ENCODE data around the gene DNAJC4.

Gene DNAJC4

DNA sequence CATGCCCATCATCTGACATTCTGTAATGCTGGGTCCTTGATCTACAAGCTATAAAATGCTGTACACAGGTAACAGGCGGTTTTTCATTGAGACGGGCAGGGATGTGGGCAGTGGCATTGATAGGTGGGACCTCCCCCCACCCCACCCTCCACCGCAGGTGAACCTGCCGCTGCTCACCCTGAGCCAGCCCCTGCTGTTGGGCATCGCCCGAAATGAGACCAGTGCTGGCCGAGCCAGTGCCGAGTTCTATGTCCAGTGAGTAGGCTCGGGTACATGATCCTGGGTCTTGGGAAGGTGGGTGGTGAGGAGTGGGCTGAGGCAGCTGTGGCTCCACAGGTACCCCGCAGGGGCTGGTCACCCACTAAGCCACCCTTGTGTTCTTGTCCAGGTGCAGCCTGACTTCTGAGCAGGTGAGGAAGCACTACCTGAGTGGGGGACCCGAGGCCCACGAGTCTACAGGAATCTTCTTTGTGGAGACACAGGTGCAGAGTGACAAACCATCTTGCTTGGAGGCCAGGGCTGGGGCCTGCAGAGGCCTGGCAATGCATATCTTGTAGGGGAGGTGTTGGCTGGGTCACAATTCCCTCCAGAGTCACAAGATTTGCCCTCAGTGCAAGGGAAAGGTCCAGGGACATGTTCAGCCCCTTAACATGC, 1.1 kb upstream of the DNAJC4 start:
- DNase-seq (ENCODE audit: low read depth in 2 of 2) = no peak

DNA sequence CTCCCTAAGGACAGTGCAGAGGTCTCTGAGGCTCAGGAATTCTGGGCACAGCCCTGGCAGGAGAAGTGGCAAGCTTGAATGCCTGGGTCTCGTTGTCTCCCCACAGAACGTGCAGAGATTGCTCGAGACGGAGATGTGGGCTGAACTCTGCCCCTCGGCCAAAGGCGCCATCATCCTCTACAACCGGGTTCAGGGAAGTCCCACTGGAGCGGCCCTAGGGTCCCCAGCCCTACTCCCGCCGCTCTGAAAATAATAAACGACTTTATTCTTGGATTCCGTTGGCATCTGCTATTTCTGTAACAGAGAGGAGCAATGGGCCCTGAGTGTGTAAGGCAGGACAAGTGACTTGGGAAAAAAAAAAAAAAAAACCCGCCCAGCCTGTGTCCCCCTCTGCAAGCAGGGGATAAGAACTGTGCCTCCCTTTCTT, 591 bp upstream of the DNAJC4 start:
- DNase-seq (ENCODE audit: low read depth in 2 of 2) = no peak

DNA sequence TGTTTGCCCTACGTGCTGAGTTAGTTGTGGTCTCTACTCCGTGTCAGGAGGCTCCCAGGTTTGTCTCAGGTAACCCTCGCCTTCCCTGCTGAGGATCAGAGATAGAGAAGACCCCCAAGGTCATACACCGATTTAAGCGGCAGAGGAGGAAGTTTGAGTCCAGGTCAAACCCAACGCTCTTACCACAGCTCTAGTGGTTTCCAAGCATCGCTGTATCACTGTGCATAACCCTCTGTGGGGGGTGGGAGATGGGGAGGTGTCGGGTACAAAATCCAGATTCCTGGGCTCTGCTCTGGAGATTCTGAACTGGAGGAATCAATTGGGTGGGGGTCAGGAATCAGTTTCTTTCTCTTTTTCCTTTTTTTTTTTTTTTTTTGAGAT, 627 bp downstream of the DNAJC4 start:
- no peak for DNase-seq (ENCODE audit: low read depth in 2 of 2)

DNA sequence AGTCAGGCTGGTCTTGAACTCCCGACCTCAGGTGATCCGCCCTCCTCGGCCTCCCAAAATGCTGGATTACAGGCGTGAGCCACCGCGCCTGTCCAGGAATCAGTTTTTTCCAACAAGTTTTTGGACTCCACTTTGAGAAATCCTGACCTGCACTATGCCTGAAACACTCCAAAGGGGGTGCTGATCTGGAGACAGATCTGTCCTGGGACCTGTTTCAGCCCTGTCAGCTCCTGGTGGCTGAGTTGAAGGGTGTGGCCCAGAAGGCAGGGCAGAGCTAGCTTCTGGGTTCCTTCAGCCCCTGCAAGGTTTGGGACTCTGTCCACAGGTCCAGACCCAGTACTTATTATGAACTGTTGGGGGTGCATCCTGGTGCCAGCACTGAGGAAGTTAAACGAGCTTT, 1.2 kb downstream of the DNAJC4 start:
- DNase-seq (ENCODE audit: low read depth in 2 of 2) = no peak

DNA sequence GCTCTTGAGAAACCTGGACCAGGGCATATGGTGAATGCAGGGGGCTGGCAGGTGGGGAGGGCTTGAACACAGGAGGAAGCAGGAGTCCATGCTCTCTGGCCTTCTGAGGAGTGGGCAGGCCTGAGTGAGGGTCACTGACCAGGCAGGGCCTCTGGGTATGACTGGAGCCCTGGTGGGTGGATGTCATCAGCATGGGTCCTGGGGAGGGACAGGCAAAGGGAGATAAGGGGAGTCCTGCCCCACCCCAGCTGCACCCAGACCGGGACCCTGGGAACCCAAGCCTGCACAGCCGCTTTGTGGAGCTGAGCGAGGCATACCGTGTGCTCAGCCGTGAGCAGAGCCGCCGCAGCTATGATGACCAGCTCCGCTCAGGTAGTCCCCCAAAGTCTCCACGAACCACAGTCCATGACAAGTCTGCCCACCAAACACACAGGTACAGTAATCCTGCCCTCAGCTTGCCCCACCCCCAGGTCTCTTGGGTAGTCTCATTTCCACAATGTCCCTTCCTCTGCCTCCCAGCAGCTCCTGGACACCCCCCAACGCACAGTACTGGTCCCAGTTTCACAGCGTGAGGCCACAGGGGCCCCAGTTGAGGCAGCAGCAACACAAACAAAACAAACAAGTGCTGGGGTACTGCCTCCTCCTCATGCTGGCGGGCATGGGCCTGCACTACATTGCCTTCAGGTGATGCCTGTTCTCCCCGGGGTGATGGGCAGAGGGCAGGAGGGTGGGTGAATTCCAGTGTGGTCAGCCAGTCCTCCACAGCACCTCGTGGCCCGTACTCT, 2.0 kb downstream of the DNAJC4 start:
- DNase-seq (ENCODE audit: low read depth in 2 of 2) = no peak

DNA sequence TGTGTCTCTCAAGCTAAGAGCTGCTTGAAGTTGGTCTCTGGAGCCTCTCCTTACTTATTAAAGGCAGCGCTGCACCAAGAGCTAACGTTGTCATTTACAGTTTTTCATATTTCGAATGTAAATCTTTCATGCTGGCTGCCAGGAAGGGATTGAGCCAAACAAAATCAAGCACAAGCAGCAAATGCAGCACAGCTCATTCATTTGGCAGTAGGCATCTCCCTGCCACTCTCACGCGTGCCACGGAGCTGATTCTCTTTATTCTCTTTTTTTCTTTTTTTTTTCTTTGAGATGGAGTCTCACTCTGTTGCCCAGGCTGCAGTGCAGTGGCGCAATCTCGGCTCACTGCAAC, 2.6 kb downstream of the DNAJC4 start:
- no peak for DNase-seq (ENCODE audit: low read depth in 2 of 2)

DNA sequence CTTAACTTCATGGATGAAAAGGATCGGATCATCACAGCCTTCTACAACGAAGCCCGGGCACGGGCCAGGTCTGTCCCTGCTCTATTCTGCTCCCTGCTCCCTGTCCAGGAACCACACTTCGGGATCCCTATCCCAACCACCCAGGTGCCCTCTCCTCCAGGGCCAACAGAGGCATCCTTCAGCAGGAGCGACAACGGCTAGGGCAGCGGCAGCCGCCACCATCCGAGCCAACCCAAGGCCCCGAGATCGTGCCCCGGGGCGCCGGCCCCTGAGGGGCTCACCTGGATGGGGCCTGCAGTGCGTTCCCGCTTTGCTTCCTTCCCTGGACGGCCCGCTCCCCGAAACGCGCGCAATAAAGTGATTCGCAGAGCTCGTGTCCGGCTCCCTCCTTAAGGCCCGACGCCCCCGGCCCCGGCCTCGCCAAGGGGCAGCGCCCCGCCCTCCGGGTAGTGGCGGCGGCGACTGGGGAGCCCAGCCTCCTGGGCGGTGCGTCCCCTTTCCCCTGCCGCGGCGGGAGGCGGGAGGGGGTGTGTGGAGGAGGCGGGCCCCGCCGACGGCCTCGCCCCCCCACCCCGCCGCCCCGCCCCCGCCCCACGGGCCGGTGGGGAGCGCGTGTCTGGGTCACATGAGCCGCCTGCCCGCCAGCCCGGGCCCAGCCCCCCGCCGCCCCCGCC, 3.7 kb downstream of the DNAJC4 start, which contains the start of gene VEGFB:
VEGFB (plus strand) TSS at position 672 of the 674 bp plus-strand sequence. CDS start 250 bp downstream, outside the sequence.
- DNase-seq (ENCODE audit: low read depth in 2 of 2) = peak; percentile 58 to 62

DNA sequence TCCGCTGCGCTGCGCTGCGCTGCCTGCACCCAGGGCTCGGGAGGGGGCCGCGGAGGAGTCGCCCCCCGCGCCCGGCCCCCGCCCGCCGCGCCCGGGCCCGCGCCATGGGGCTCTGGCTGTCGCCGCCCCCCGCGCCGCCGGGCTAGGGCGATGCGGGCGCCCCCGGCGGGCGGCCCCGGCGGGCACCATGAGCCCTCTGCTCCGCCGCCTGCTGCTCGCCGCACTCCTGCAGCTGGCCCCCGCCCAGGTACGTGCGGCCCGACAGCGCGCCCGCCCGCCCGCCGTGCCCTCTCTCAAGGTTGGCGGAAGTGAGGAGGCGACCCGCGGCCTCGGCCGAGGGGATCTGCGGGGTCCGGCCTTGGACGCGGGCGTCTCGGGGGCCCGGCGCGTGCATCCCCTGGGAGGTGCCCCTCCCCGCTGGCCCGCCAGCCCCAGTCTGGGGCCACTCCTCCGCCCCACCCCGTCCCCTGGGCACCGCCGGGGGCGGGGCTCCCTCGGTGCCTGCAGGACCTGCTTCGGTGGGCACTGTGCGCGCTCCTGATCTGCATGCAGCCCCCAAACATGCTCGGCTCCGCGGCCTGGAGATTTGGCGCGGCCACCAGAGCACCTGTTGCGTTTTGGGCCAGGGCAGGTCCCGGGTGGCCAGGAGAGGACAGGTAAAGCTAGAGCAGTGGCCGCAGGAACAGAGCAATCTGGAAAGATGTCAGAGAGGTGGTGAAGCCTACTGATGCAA, 4.5 kb downstream of the DNAJC4 start:
- no peak for DNase-seq (ENCODE audit: low read depth in 2 of 2)

DNA sequence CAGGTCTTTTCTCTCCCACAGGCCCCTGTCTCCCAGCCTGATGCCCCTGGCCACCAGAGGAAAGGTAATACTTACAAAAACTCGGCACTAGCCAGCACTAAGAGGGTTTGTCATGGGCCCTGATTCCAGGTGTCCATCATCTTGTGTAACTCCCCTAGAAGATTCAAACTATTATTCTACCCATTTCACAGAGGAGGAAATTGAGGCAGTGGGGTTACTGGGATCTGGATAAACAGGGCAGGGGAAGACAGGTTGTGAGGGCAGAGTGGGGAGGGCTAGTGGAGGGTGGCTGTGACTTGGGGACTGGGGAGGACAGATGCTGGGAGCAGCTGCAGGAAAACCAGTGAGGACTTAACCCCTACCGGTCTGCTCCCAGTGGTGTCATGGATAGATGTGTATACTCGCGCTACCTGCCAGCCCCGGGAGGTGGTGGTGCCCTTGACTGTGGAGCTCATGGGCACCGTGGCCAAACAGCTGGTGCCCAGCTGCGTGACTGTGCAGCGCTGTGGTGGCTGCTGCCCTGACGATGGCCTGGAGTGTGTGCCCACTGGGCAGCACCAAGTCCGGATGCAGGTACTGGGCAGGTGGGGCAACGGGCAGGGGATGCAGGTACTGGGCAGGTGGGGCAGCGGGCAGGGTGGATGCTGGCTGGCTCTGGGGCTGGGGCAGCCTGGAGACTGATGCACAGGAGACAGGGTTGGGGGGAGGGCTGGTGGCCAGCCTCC, 5.3 kb downstream of the DNAJC4 start:
- DNase-seq (ENCODE audit: low read depth in 2 of 2) = no peak

DNA sequence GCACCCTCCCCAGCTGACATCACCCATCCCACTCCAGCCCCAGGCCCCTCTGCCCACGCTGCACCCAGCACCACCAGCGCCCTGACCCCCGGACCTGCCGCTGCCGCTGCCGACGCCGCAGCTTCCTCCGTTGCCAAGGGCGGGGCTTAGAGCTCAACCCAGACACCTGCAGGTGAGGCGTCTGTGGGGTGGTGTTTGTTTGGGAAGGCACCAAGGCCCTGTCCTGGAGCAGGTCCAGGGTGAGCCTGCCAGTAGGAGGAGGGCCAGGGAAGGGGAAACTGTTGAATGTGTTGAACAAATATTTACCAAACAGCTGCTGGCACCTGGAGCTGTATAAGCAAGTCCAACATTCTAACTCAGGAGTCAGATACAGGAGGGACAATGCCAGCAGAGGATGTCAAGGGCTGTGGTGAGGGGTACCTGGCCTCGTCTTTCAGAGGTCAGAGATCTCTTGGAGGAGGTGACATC, 7.2 kb downstream of the DNAJC4 start:
- DNase-seq (ENCODE audit: low read depth in 2 of 2) = no peak

DNA sequence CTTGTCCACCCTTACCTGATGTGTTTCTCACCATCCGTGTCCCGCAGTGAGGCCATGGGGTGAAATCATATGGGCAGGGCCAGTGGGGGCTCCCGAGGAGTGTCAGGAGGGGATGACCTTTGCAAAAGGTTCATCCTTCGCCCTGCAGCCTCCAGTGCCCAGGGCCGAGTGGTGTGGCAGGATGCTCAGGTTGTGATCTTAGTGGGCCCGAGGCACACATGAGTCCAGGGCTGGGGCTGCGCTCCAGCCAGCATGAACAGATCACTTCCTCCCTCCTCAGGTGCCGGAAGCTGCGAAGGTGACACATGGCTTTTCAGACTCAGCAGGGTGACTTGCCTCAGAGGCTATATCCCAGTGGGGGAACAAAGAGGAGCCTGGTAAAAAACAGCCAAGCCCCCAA, 7.7 kb downstream of the DNAJC4 start:
- no peak for DNase-seq (ENCODE audit: low read depth in 2 of 2)

DNA sequence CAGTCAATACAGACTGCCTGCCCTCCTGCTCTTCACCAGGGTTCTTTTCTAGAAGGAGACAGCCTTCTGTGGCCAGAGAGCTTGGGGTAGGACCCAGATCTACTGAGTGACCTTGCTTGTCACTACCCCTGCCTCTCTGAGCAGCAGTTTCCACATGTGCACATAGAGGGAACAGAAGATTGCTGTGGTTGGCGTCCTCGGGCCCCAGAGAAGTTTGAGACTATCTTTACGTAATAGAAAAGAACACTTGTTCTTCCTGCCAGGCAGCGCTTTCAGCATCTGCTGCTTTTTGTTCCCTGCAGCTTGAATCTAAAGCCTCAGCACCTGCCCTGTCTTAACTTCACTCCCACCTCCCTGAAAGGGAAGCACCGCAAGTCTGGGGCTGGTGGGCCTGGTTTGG, 8.7 kb downstream of the DNAJC4 start:
- no peak for DNase-seq (ENCODE audit: low read depth in 2 of 2)

DNA sequence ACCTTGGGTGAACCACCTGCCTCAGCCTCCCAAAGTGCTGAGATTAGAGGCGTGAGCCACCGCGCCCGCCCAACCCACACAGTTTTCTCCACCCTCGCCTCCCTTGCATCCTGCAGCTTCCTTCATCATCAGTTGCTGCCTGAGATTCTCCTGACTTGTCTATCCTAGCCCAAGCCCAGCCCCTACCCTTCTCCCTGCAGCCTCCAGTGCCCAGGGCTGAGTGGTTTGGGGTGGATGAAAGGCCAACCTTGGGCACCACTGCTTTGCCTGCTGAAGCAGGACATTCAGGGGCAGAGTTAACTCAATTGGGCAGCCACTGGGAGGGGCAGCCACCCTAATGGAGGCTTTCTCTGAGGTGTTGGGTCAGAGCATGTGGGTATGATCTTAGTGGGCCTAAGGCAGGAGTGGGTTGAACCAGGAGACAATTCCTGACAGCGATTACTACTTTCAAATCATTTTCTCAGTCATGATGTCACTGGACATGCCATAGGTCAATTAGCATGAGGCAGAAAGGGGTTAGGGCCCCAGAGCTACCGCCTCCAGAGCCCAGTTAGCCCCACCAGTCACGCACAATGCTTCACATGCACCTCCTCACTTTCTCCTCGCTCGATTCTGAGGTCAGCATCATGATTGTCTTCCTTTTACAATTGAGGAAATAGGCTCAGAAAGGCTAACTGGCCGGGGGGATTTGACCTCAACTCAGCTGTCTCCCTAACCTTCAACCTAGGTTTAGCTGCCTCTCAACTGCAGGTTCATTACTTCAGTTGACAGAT, 9.5 kb downstream of the DNAJC4 start:
- no peak for DNase-seq (ENCODE audit: low read depth in 2 of 2)

DNA sequence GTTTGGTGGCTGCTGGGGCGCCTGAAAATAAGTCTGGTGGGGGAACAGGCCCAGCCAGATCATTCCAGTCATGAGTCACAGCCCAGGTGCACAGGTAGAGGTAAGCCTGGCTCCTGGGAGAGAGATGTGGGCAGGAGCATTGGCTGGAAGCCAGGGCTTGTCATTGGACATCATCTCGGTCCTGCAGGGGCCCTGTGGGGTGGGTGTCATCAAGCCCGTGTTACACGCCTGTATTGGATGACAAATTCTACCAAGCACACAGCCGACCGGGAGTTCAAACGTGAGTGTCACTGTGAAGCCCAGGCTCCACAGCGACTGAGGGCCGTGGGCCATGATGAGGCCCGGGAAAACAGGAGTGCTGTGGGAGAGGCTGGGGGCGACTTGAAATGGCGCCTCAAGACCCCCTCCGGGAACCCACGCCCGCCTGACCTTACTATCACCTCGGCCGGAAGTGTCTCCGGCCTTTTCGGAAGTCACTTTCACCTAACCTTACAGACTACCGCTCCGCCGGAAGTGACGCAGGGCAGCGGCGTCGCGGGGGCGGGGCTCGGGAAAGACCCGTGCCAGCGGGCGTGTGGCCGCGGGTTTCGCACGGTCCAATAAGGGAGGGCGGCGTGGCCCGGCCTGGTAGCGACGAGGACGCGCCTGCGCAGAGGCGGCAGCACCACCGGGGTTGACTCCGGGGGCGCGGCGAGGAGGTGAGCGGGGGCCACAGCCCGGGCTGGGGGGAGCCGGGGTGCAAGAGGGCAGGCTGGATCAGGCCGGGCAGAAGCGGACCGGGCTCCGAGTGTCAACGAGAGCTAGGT, 10.3 kb downstream of the DNAJC4 start, which contains the start of gene FKBP2:
FKBP2 (plus strand) TSS at position 661 of the 806 bp plus-strand sequence. CDS start 1,293 bp downstream, outside the sequence.
- peak; percentile 98 to 99 for DNase-seq (ENCODE audit: low read depth in 2 of 2)

DNA sequence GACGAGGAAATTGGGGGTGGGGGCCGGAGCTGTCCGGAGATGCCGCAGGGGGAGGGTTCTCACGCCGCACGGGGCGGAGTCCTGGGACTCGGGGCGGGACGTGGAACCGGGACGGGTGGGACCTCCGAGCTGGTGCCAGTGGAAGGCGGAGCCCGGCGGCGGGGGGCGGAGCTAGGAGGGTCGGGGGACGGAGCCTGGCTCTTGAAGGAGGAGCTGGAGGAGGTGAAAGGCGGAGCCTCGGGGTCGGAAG, 10.8 kb downstream of the DNAJC4 start:
- DNase-seq (ENCODE audit: low read depth in 2 of 2) = peak in 1 of 2 donors; percentile 99

DNA sequence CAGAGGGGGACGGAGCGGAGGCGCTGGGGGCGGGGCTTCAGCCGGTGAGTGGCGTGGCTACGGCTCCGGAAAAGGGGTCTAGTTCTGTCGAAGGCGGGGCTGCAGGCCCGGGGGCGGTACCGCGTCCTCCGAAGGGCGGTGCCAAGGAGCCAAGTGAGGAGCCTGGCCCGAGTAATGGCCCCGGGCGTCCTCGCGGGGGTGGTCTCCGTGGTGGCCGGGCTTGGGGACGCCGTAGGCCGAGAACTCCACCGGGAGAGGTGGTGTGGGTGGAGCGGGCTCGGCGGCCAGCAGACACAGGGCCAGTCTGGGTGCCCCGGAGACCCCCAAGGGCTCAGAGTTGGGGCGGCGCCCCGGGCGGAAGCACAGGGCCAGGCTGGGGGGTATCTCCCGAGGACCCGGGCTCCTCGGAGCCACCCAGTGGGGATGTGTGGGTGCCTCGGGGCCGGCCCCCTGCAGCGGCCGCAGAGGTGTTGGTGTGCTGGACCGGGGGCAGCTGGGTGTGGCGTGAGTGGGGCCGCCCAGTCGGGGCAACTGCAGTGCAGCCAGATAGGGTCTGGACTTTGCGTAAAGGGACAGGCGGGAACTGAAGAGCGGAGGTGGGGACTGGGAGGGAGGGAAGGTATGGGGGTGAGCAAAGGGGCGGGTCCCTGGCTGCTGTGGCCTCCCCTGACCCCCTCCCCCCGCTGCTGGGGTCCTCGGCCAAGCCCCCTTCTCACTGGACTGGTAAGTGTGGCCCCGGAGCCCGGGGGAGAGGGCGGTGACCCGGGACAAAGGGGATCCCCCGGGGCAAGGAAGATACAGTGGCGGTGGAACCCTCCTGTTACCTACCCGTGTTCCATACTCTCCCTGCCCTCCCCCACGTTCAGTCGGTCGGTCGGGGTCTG, 11.4 kb downstream of the DNAJC4 start:
- peak in 1 of 2 donors; percentile 100 for DNase-seq (ENCODE audit: low read depth in 2 of 2)

DNA sequence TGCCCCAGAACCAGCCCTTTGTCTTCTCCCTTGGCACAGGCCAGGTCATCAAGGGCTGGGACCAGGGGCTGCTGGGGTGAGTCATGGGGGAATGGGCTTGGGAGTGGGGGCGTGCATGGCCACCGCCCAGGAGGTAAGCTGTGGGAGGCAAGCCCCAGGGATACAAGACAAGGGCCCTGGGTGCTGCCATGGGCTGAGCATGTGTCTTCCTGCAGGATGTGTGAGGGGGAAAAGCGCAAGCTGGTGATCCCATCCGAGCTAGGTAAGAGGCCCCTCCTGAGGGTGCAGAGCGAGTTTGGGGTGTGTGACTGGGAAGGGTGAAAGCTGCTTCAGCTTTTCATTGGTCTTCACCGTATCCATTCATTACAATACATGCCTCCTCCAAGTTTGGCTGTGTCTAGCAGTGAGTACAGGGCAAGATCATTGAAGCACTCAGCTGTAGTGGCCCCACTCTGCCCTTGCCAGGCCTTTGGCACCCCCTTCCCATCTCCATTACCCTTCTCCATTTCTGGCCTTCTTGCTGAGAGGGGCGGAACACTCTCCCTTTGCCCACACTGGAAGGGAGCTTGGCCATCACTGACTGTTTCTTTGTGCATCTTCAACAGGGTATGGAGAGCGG, 13.0 kb downstream of the DNAJC4 start:
- no peak for DNase-seq (ENCODE audit: low read depth in 2 of 2)

DNA sequence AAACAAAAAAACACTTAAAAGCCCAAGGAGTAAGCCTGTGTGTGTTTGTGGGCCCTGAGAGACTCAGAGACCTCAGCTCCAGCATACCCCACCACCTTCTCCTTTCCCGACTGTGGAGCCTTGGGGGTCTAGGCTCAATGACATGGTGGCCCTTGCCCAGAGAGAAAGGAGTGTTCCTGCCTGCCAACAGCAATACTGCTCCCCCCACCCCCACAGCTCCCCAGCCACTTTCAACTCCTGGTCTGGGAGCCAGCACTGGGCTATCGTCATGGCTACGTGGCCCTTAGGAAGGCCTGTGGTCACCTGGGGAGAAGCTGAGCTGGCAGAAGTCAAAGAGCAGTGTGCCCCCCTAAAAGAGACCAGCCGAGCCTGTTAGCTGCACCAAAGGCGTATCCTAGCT, 13.8 kb downstream of the DNAJC4 start:
- DNase-seq (ENCODE audit: low read depth in 2 of 2) = no peak
